K562 (cell line): ENCODE data around the gene PUS7. TPM values are rescaled to one million over a fixed set of nuclear protein-coding genes. Genes with fewer than 3 reads are reported as not detected.

Experiments
- ATAC-seq: fragments of 200-7000 bp; cut with Tn5 transposase; 3 replicates; pipeline ENCODE4 v1.9.1; 2020; ENCODE audit warnings: moderate library complexity
- BruUV-seq: library from RNA; stranded (reverse); fragments of 400-500 nt; replicated peaks from 2 replicates; lab custom pipeline; 2021; lab: Mats Ljungman, UMichigan
- CTCF ChIA-PET: fragments of 300-600 bp; formaldehyde crosslinking; extraction: SDS; loops from one replicate; lab custom pipeline; 2021; ENCODE audit warnings: low intra/inter-chr PET ratio; lab: Yijun Ruan, JAX
- POLR2A ChIA-PET: fragments of 300-600, 350-650 bp; sonication (Branson Sonifier 250); formaldehyde crosslinking; extraction: SDS; loops from one replicate; lab custom pipeline; 2021; ENCODE audit warnings: antibody characterized with exemption, inconsistent platforms; lab: Yijun Ruan, JAX
- DNase-seq, 4 experiments: peaks; one replicate each; pipeline versions ENCODE4 v3.0.0 to v3.0.0-alpha.2; 2011 to 2018; ENCODE audit warnings: low spot score in 3 of 4, mixed read lengths in 3 of 4; ENCODE audit errors: extremely low read depth in 1 of 4
- FAIRE-seq: peaks from 2 replicates; lab custom pipeline; 2011; peaks lifted over from hg19 to GRCh38; lab: Jason Lieb, UNC
- H2AFZ ChIP-seq: 2 replicates; pipeline ENCODE4 v1.6.0; 2011; ENCODE audit warnings: low read depth, low read length, control low read depth, inconsistent platforms
- H3K27ac ChIP-seq: fragments of 200-600 bp; 3 replicates; pipeline ENCODE4 v1.8.0; 2011; ENCODE audit warnings: low read depth, mild to moderate bottlenecking, control low read depth, inconsistent platforms, low read length, moderate library complexity, mixed read lengths; ENCODE audit errors: extremely low read depth
- H3K27me3 ChIP-seq, 2 experiments: fragments of 300-600 bp in 1 of 2; 2 replicates in 1 of 2; 3 replicates in 1 of 2; pipeline versions ENCODE4 v1.6.0 to v1.8.0; 2011; ENCODE audit warnings: inconsistent platforms in 2 of 2, low read length in 2 of 2, mild to moderate bottlenecking in 1 of 2, mixed read lengths in 1 of 2, moderate library complexity in 1 of 2; ENCODE audit not compliant: control insufficient read depth in 2 of 2, insufficient read depth in 2 of 2
- H3K36me3 ChIP-seq: fragments of 300-600 bp; 3 replicates; pipeline ENCODE4 v1.8.0; 2011; ENCODE audit warnings: mild to moderate bottlenecking, low read length, inconsistent platforms; ENCODE audit not compliant: control insufficient read depth, insufficient read depth
- H3K4me1 ChIP-seq, 2 experiments: fragments of 200-600 bp in 1 of 2; replicated peaks in 1 of 2; 2 replicates in 1 of 2; 3 replicates in 1 of 2; pipeline versions ENCODE4 v1.5.1 to v1.8.0; 2011; ENCODE audit warnings: inconsistent platforms in 2 of 2, low read length in 2 of 2, mild to moderate bottlenecking in 1 of 2, mixed read lengths in 1 of 2, moderate library complexity in 1 of 2; ENCODE audit not compliant: control insufficient read depth in 2 of 2, insufficient read depth in 2 of 2
- H3K4me2 ChIP-seq: 2 replicates; pipeline ENCODE4 v1.6.1; 2011; ENCODE audit warnings: low read length, control low read depth, inconsistent platforms, mixed read lengths; ENCODE audit not compliant: insufficient read depth
- H3K4me3 ChIP-seq: fragments of 200-600 bp; sonication (generic), shearing (Covaris generic); 2 replicates; pipeline ENCODE4 v1.5.1; 2016; ENCODE audit warnings: control low read depth, inconsistent platforms
- H3K79me2 ChIP-seq: fragments of 200-600 bp; 3 replicates; pipeline ENCODE4 v1.8.0; 2011; ENCODE audit warnings: low read length, inconsistent platforms; ENCODE audit not compliant: control insufficient read depth, insufficient read depth
- H3K9ac ChIP-seq, 2 experiments: 2 replicates each; pipeline versions ENCODE4 v1.6.0 to v1.6.1; 2011; ENCODE audit warnings: low read depth in 2 of 2, low read length in 2 of 2, control low read depth in 1 of 2, inconsistent platforms in 1 of 2, mild to moderate bottlenecking in 1 of 2, mixed read lengths in 1 of 2; ENCODE audit not compliant: insufficient read depth in 1 of 2
- H3K9me1 ChIP-seq: one replicate; pipeline ENCODE4 v1.6.0; 2011; ENCODE audit warnings: inconsistent platforms, mild to moderate bottlenecking, low read length, moderate library complexity; ENCODE audit not compliant: control insufficient read depth, insufficient read depth
- H3K9me3 ChIP-seq: replicated peaks from 2 replicates; pipeline ENCODE4 v1.5.1; 2011; ENCODE audit warnings: low read depth, low read length, inconsistent platforms; ENCODE audit not compliant: control insufficient read depth, insufficient read depth
- H4K20me1 ChIP-seq: replicated peaks from 2 replicates; pipeline ENCODE4 v1.6.1; 2011; ENCODE audit warnings: low read length, inconsistent platforms, mixed read lengths; ENCODE audit not compliant: control insufficient read depth, insufficient read depth
- ATF3 ChIP-seq, 2 experiments: fragments of 450-650 bp in 1 of 2; sonication (generic) in 1 of 2; formaldehyde crosslinking in 1 of 2; IDR thresholded peaks in 1 of 2; conservative IDR thresholded peaks in 1 of 2; 2 replicates each; pipeline versions ENCODE4 v1.6.1 to v1.8.1; 2016 to 2023; ENCODE audit warnings: mild to moderate bottlenecking in 2 of 2, moderate library complexity in 2 of 2, inconsistent platforms in 1 of 2, missing genetic modification reagents in 1 of 2
- PPARD ChIP-seq: fragments of 250-450 bp; sonication (Bioruptor Pico); IDR thresholded peaks from 2 replicates; pipeline ENCODE4 v1.8.0; 2022; ENCODE audit warnings: inconsistent platforms, mild to moderate bottlenecking, moderate library complexity
- WGBS: fragments of 100-300 bp; shearing (Covaris generic); methylation state at CpG from one replicate; pipeline ENCODE4 v1.1.6; 2016; ENCODE audit warnings: low coverage, mixed read lengths; ENCODE audit not compliant: insufficient coverage; ENCODE audit errors: missing lambda C conversion rate; 5-methylcytosine and 5-hydroxymethylcytosine counted together
- in situ Hi-C: fragments of 300-500 bp; cut with MboI; formaldehyde crosslinking; loops from 4 replicates; pipeline ENCODE4 v1.15.0; 2018; ENCODE audit warnings: inconsistent platforms, mixed read lengths
- intact Hi-C: fragments of 100-400 bp; cut with micrococcal nuclease; formaldehyde crosslinking; loops from 2 replicates; pipeline ENCODE4 v1.14.2; 2022
- polyA plus RNA-seq, 8 experiments: library from polyadenylated mRNA; depleted of rRNA in 4 of 8; stranded (reverse) in 5 of 8; unstranded in 3 of 8; fragments of >200 nt; fragmentation: Nextera tagmentation in 2 of 8; fragmentation: Illumina TruSeq in 1 of 8; extraction: Ambion mirVana in 2 of 8; extraction: Trizol in 1 of 8; gene quantifications; 2 replicates each; pipeline versions ENCODE4 v1.2.1 to v1.2.3, GENCODE V29; 2011 to 2014; ENCODE audit warnings: inconsistent platforms in 1 of 8, missing spikeins in 1 of 8
- total RNA-seq, 7 experiments: library from RNA; depleted of rRNA in 6 of 7; stranded (reverse); fragments of >200 nt in 6 of 7; fragmentation: Illumina TruSeq in 2 of 7; extraction: Trizol in 2 of 7; gene quantifications; 2 replicates each; pipeline versions ENCODE4 v1.2.1 to v1.2.3, GENCODE V29; 2011 to 2021; ENCODE audit warnings: low replicate concordance in 1 of 7

PUS7 gene
- total and polyA plus RNA-seq, 9 of the 15 experiments (the other 6 are each of a cell fraction or from before 2014, with no cell fraction given), result 15.1 to 95.6 (median 63.2) TPM

GRCh38 chr7:105450177-105450861 is 71.8 kb downstream of the PUS7 start:
- POLR2A ChIA-PET, result no interaction called here
- CTCF ChIA-PET, result no interaction called here
- no peak for TF ChIP-seq PPARD (CRISPR knock-in tag)
- 0 out of 2 replicates have a peak, but pooled peaks have one; percentile 1 for TF ChIP-seq ATF3 (IDR thresholded peaks at IDR 0.05)
- no peak for TF ChIP-seq ATF3 (CRISPR knock-in tag; conservative IDR thresholded peaks at IDR 0.05)

More at GRCh38 chr7:105450177-105450861, 71.8 kb downstream of the PUS7 start:
- Histone ChIP-seq H4K20me1 (no peaks in the 10 kb centered on the region), H3K4me3 (no peak overlapping the region), H3K4me1 (peaks cover 0 to under 1% of the 10 kb centered on the region in 2 experiments; a peak in 1 of 5 replicates), H3K36me3 (no peaks in the 10 kb centered on the region), H3K27me3 (no peaks in the 10 kb centered on the region), H2AFZ (no peak overlapping the region), H3K27ac (no peak overlapping the region), H3K79me2 (no peaks in the 10 kb centered on the region), H3K4me2 (no peak overlapping the region), H3K9ac (no peak overlapping the region), H3K9me1 (no peaks in the 10 kb centered on the region), H3K9me3 (no peaks in the 10 kb centered on the region)
- FAIRE-seq (no peak), DNase-seq (no peak), ATAC-seq (no peak)
- WGBS, result 48% methylated on average over 8 of the region's 8 CpGs
- in situ Hi-C loops, result no loop called here
- intact Hi-C loops, result no loop called here
- no TSS peak for BruUV-seq
